KMS-11 (cell line): ENCODE results near the gene SZRD1.

Experiments used
- H2AFZ ChIP-seq: fragments of 200-600 bp; sonication (generic); 2 replicates; pipeline ENCODE4 v1.6.1; 2016; ENCODE audit warnings: antibody characterized with exemption, mixed run types, low read depth
- H3K27ac ChIP-seq: fragments of 200-600 bp; sonication (generic); 2 replicates; pipeline ENCODE4 v1.6.1; 2016; ENCODE audit warnings: mild to moderate bottlenecking, mixed run types
- H3K27me3 ChIP-seq: fragments of 200-600 bp; sonication (generic); 2 replicates; pipeline ENCODE4 v1.6.1; 2017; ENCODE audit warnings: mild to moderate bottlenecking, low read depth, mixed run types, moderate library complexity; ENCODE audit not compliant: insufficient read depth
- H3K36me3 ChIP-seq: fragments of 200-600 bp; sonication (generic); 2 replicates; pipeline ENCODE4 v1.6.1; 2017; ENCODE audit warnings: mild to moderate bottlenecking, mixed run types; ENCODE audit not compliant: insufficient read depth
- H3K4me1 ChIP-seq: fragments of 200-600 bp; sonication (generic); 2 replicates; pipeline ENCODE4 v1.6.1; 2016; ENCODE audit warnings: mild to moderate bottlenecking, low read depth, mixed run types; ENCODE audit not compliant: poor library complexity, severe bottlenecking
- H3K4me2 ChIP-seq: fragments of 200-600 bp; sonication (generic); 2 replicates; pipeline ENCODE4 v1.7.0; 2016; ENCODE audit warnings: mild to moderate bottlenecking, mixed run types
- H3K4me3 ChIP-seq: fragments of 200-600 bp; sonication (generic); IDR thresholded peaks from 2 replicates; pipeline ENCODE4 v1.6.1; 2017; ENCODE audit warnings: low read depth, low read length, mixed read lengths; ENCODE audit not compliant: insufficient read depth
- H3K79me2 ChIP-seq: fragments of 200-600 bp; sonication (generic); 2 replicates; pipeline ENCODE4 v1.6.1; 2016; ENCODE audit warnings: low read depth, mixed run types; ENCODE audit not compliant: insufficient read depth
- H3K9ac ChIP-seq: fragments of 200-600 bp; sonication (generic); 2 replicates; pipeline ENCODE4 v1.6.1; 2016; ENCODE audit warnings: mild to moderate bottlenecking, mixed run types
- H4K20me1 ChIP-seq: fragments of 200-600 bp; sonication (generic); 2 replicates; pipeline ENCODE4 v1.6.1; 2016; ENCODE audit warnings: mild to moderate bottlenecking, mixed run types; ENCODE audit not compliant: insufficient read depth
- CTCF ChIP-seq: fragments of 200-600 bp; sonication (generic); conservative IDR thresholded peaks from 2 replicates; pipeline ENCODE4 v1.6.1; 2017; ENCODE audit warnings: low read depth, mild to moderate bottlenecking, antibody characterized with exemption, low read length, moderate library complexity, mixed read lengths

The SZRD1 gene

GRCh38 chr1:16405441-16405840 is 38.4 kb downstream of the SZRD1 start:
- no peaks in the 10 kb centered on the region; the same call in 1 of the 2 replicates for H3K27me3 ChIP-seq
- no peaks in the 10 kb centered on the region for H4K20me1 ChIP-seq
- H2AFZ ChIP-seq = no peak overlapping the region
- no peaks in the 10 kb centered on the region for H3K36me3 ChIP-seq
- TF ChIP-seq CTCF = no peak
- H3K27ac ChIP-seq = no peak overlapping the region
- no peak overlapping the region for H3K9ac ChIP-seq
- no peaks in the 10 kb centered on the region for H3K79me2 ChIP-seq
- no peak overlapping the region for H3K4me3 ChIP-seq
- no peaks in the 10 kb centered on the region for H3K4me1 ChIP-seq
- H3K4me2 ChIP-seq = no peak overlapping the region

- no peaks in the 10 kb centered on the region for H3K36me3 ChIP-seq
- H4K20me1 ChIP-seq = no peaks in the 10 kb centered on the region
- no peak overlapping the region for H3K9ac ChIP-seq
- TF ChIP-seq CTCF = no peak
- no peak overlapping the region for H3K4me3 ChIP-seq
- no peak overlapping the region for H3K27ac ChIP-seq
- no peaks in the 10 kb centered on the region; the same call in 1 of the 2 replicates for H3K27me3 ChIP-seq
- no peaks in the 10 kb centered on the region for H3K79me2 ChIP-seq
- H2AFZ ChIP-seq = no peak overlapping the region
- H3K4me1 ChIP-seq = no peaks in the 10 kb centered on the region
- no peak overlapping the region for H3K4me2 ChIP-seq
Observed at GRCh38 chr1:16406868-16407267, 39.8 kb downstream of the SZRD1 start.

- no peaks in the 10 kb centered on the region for H3K79me2 ChIP-seq
- H3K9ac ChIP-seq = no peak overlapping the region
- no peak overlapping the region for H3K27ac ChIP-seq
- H3K36me3 ChIP-seq = no peaks in the 10 kb centered on the region
- no peak for TF ChIP-seq CTCF
- no peak overlapping the region for H2AFZ ChIP-seq
- H3K4me3 ChIP-seq = no peak overlapping the region
- no peaks in the 10 kb centered on the region; the same call in 1 of the 2 replicates for H3K27me3 ChIP-seq
- no peaks in the 10 kb centered on the region for H3K4me1 ChIP-seq
- H3K4me2 ChIP-seq = no peak overlapping the region
- no peaks in the 10 kb centered on the region for H4K20me1 ChIP-seq
Observed at GRCh38 chr1:16409536-16410152, 42.6 kb downstream of the SZRD1 start.

GRCh38 chr1:16410803-16411202 is 43.8 kb downstream of the SZRD1 start:
- H3K9ac ChIP-seq = no peak overlapping the region
- no peak for TF ChIP-seq CTCF
- no peaks in the 10 kb centered on the region for H3K36me3 ChIP-seq
- H3K27me3 ChIP-seq = no peaks in the 10 kb centered on the region; the same call in 1 of the 2 replicates
- H3K27ac ChIP-seq = no peak overlapping the region
- H2AFZ ChIP-seq = no peak overlapping the region
- H4K20me1 ChIP-seq = no peaks in the 10 kb centered on the region
- H3K4me2 ChIP-seq = no peak overlapping the region
- H3K4me3 ChIP-seq = no peak overlapping the region
- no peaks in the 10 kb centered on the region for H3K79me2 ChIP-seq
- no peaks in the 10 kb centered on the region for H3K4me1 ChIP-seq
